HG03378 (cell line): ENCODE results near the gene OLA1.

Experiments used
- ATAC-seq: cut with Tn5 transposase; IDR thresholded peaks from one replicate; pipeline ENCODE4 v1.9.1; 2021; ENCODE audit warnings: mild to moderate bottlenecking, moderate library complexity; ENCODE audit not compliant: unreplicated experiment

OLA1 gene

GRCh38 chr2:174224665-174225288 is 23.6 kb downstream of the OLA1 start:
- ATAC-seq = no peak

- ATAC-seq = no peak
Measured at GRCh38 chr2:174224125-174224524, 24.2 kb downstream of the OLA1 start.

GRCh38 chr2:174223388-174223787 is 24.9 kb downstream of the OLA1 start:
- ATAC-seq = no peak

- ATAC-seq = no peak
Measured at GRCh38 chr2:174222154-174222553, 26.2 kb downstream of the OLA1 start.

GRCh38 chr2:174219321-174219720 is 29.0 kb downstream of the OLA1 start:
- no peak for ATAC-seq

- ATAC-seq = no peak
Measured at GRCh38 chr2:174218773-174219172, 29.6 kb downstream of the OLA1 start.

- no peak for ATAC-seq
Measured at GRCh38 chr2:174217869-174218268, 30.5 kb downstream of the OLA1 start.

- ATAC-seq = no peak
Measured at GRCh38 chr2:174211954-174212353, 36.4 kb downstream of the OLA1 start.

- no peak for ATAC-seq
Measured at GRCh38 chr2:174210862-174211261, 37.5 kb downstream of the OLA1 start.

GRCh38 chr2:174209325-174209724 is 39.0 kb downstream of the OLA1 start:
- ATAC-seq = no peak

GRCh38 chr2:174208026-174208425 is 40.3 kb downstream of the OLA1 start:
- no peak for ATAC-seq

GRCh38 chr2:174205562-174205961 is 42.8 kb downstream of the OLA1 start:
- no peak for ATAC-seq

GRCh38 chr2:174202188-174202587 is 46.1 kb downstream of the OLA1 start:
- ATAC-seq = no peak

GRCh38 chr2:174198846-174199564 is 49.3 kb downstream of the OLA1 start:
- no peak for ATAC-seq

GRCh38 chr2:174195253-174195652 is 53.1 kb downstream of the OLA1 start:
- ATAC-seq = no peak

GRCh38 chr2:174193737-174194136 is 54.6 kb downstream of the OLA1 start:
- no peak for ATAC-seq

GRCh38 chr2:174192664-174193063 is 55.7 kb downstream of the OLA1 start:
- ATAC-seq = no peak

- ATAC-seq = no peak
Measured at GRCh38 chr2:174191342-174192074, 56.8 kb downstream of the OLA1 start.

GRCh38 chr2:174184915-174185314 is 63.4 kb downstream of the OLA1 start:
- no peak for ATAC-seq

GRCh38 chr2:174184504-174184903 is 63.8 kb downstream of the OLA1 start:
- no peak for ATAC-seq

GRCh38 chr2:174183076-174183475 is 65.3 kb downstream of the OLA1 start:
- no peak for ATAC-seq

- no peak for ATAC-seq
Measured at GRCh38 chr2:174181368-174181767, 67.0 kb downstream of the OLA1 start.
